ENCODE results near the gene MKS1.

MKS1 gene

GRCh38 chr17:58219007-58219788, at the start of gene MKS1:
MKS1 (minus strand) TSS chr17:58219255; CDS start chr17:58219230, 25 bp downstream.
- DNase-seq (ENCODE audit: low read depth in 2 of 3, low spot score in 1 of 3) = peak; percentile 88 to 94 (median 94)

GRCh38 chr17:58268326-58268725, 49.3 kb upstream of the MKS1 start:
- DNase-seq (ENCODE audit: low read depth in 2 of 3, low spot score in 1 of 3) = no peak

- no peak for DNase-seq (ENCODE audit: low read depth in 2 of 3, low spot score in 1 of 3)
Measured at GRCh38 chr17:58267347-58268324, 48.6 kb upstream of the MKS1 start.

- DNase-seq (ENCODE audit: low read depth in 2 of 3, low spot score in 1 of 3) = no peak
Measured at GRCh38 chr17:58265902-58266875, 47.1 kb upstream of the MKS1 start.

GRCh38 chr17:58265271-58265670, 46.2 kb upstream of the MKS1 start:
- DNase-seq (ENCODE audit: low read depth in 2 of 3, low spot score in 1 of 3) = no peak

- no peak for DNase-seq (ENCODE audit: low read depth in 2 of 3, low spot score in 1 of 3)
Measured at GRCh38 chr17:58264407-58265103, 45.5 kb upstream of the MKS1 start.

GRCh38 chr17:58263773-58264172, 44.7 kb upstream of the MKS1 start:
- DNase-seq (ENCODE audit: low read depth in 2 of 3, low spot score in 1 of 3) = no peak

- DNase-seq (ENCODE audit: low read depth in 2 of 3, low spot score in 1 of 3) = no peak
Measured at GRCh38 chr17:58262149-58262548, 43.1 kb upstream of the MKS1 start.

GRCh38 chr17:58254803-58255202, 35.7 kb upstream of the MKS1 start:
- DNase-seq (ENCODE audit: low read depth in 2 of 3, low spot score in 1 of 3) = no peak

- no peak for DNase-seq (ENCODE audit: low read depth in 2 of 3, low spot score in 1 of 3)
Measured at GRCh38 chr17:58253082-58253481, 34.0 kb upstream of the MKS1 start.

- DNase-seq (ENCODE audit: low read depth in 2 of 3, low spot score in 1 of 3) = no peak
Measured at GRCh38 chr17:58252141-58252540, 33.1 kb upstream of the MKS1 start.

- DNase-seq (ENCODE audit: low read depth in 2 of 3, low spot score in 1 of 3) = no peak
Measured at GRCh38 chr17:58250344-58251011, 31.4 kb upstream of the MKS1 start.

GRCh38 chr17:58249270-58250133, 30.4 kb upstream of the MKS1 start:
- DNase-seq (ENCODE audit: low read depth in 2 of 3, low spot score in 1 of 3) = peak; percentile 58 to 69 (median 69)

- DNase-seq (ENCODE audit: low read depth in 2 of 3, low spot score in 1 of 3) = no peak
Measured at GRCh38 chr17:58248955-58249269, 29.9 kb upstream of the MKS1 start.

GRCh38 chr17:58247511-58248363, 28.7 kb upstream of the MKS1 start:
- DNase-seq (ENCODE audit: low read depth in 2 of 3, low spot score in 1 of 3) = no peak

GRCh38 chr17:58246781-58247180, 27.7 kb upstream of the MKS1 start:
- DNase-seq (ENCODE audit: low read depth in 2 of 3, low spot score in 1 of 3) = no peak

- no peak for DNase-seq (ENCODE audit: low read depth in 2 of 3, low spot score in 1 of 3)
Measured at GRCh38 chr17:58246104-58246740, 27.2 kb upstream of the MKS1 start.

All from stimulated activated CD4-positive, alpha-beta T cell treated with anti-CD3 and anti-CD28 coated beads, Interleukin-12 subunit alpha, Interleukin-12 subunit beta, amount 100 ng/mL, for 48 hours (primary cell).